Stimulated activated naive CD4-positive, alpha-beta T cell treated with Interleukin-2 at 50 U/mL for 16 hours (primary cell): ENCODE data around the gene VSTM4.

Experiments
- DNase-seq: peaks from one replicate; lab custom pipeline; 2025; lab: John Stamatoyannopoulos, UW

Gene VSTM4

DNA sequence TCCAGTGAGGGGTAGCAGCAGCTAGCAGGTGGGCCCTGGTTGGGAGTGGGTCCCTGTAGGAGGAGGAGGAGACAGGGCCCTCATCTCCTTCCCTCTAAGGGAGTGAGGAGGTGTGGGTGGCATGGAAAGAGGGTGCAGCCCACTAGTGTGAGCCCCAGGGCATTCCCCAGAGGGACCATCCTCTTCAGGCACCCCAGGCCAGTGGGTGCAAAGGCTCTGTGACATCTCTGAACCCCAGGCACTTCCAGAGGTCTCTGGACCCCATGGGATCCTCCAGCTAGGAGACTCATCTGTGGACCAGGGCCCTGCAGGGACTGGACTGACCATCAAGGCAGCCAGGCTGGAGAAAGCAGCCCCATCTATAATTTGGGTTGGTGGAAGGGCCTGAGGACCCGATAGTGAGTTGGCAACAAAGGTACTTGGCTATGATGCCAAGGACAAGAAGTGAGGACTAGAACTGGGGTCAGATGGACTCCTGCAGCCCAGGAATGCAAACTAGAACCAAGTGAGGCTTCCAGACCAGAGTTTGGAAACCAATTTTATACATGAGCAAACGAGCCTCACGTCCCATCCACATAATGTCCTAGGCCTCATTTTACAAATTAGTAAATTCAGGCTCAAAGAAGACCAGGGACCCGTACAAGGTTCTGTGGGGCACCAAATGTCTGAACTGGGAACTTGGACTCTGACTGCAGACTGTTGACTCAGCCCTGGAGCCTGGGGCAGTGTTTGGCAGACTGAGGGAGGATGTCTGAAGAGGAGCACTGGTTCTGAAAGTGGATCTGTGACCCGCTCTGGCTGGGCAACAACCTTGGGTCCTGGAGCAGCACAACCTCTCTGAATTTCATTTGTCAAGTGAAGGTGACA, 1.4 kb upstream of the VSTM4 start:
- DNase-seq = no peak

DNA sequence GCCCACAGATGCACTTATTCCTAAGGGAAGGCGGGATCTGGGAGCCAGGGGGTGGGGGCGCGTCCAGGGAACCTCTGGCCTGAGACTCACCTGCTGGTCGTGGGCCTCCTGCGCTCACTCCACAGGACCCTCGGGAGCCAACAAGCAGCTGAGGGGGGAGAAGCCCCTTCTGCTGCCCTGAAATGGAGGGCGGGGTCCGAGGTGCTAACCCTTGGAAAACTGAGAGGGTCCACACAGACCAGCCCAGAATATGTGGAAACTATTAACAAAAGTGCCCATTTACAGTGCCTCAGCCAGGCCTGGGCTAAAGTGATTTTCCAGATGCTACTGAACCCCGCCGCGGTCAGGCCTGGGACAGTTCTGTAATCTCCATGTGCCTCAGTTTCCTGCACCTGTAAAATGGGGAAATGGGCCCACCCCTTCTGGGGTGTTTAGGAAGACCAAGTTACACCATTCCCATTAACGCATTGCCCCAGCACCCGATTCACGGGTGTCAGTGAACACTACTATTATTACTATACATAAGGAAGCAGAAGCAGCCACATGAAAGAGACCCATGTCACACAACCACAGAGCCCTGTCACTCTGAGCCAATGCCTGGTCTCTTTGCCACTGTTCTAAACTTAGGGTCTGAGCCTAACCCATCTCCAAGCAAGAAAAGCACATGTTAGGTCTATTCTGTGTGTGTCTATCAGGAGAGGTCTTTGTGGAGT, 630 bp upstream of the VSTM4 start:
- DNase-seq = no peak

DNA sequence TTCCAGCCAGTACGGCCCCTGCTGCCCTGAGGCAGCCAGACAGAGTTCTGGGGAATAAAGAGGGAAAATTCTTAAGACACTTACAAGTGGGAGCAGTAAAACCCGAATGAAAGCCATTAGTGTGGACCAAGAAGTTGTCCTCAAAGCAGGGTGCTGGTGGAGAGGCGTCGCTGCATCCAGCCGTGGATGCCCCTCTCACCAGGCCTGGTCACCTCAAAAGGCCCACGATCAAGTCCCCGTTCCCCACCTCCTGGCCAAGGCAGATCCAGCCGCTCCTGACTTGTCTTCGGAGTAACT, 656 bp downstream of the VSTM4 start:
- DNase-seq = no peak

DNA sequence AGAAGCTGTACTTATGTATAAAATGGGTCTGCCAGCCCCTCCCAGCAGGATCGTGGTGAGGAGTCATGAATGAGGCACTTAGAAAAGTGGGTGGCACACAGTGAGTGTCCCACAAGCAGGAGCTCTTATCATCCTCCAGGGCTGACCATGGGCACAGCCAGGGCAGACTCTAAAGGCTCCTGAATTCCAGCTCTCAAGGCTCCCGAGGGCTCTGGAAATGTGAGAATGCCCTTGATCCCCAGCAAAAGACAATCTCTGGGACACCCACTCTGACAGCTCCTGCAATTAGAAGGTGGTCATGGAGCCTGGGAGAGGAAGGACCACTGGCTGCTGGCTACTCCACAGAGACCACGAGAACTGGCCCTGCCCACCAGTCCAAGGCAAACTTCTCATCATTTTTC, 1.6 kb downstream of the VSTM4 start:
- no peak for DNase-seq

DNA sequence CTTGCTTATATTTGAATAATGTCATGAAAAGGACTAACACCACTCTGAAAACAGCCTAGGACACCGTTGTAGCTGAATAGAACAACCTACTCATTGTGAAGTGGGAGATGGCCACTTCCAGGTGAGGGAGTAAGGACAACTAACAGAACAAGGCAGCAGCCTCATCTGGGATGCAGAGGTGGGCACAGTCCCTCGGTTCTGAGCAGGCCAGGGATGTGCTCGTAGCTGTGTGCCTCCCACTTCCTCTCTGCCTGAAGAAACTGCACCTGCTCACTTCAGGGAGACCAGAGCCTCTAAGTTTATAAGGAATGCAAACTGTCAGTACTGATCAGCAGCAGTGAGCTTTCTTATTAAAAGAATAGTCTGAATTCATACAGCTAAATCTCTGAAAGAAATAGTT, 2.5 kb downstream of the VSTM4 start:
- no peak for DNase-seq

DNA sequence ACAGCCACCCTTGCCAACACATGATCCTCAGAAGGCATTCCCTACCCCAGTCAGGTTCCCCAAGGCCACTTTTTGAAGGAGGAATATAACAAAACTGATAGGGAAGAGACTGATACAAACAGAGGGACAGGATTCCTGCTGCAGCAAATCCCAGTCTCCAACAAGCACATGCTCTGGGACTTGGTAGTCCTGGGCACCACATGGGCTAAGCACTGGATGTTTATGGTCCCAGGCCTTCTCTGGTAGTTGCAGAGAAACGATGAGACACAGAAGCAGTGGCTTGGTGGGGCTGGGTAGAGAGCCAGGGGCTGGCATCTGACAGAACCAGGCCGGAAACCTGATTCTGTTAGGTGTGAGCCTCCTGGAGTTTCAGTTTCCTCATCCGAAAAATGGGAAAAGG, 3.2 kb downstream of the VSTM4 start:
- DNase-seq = no peak

DNA sequence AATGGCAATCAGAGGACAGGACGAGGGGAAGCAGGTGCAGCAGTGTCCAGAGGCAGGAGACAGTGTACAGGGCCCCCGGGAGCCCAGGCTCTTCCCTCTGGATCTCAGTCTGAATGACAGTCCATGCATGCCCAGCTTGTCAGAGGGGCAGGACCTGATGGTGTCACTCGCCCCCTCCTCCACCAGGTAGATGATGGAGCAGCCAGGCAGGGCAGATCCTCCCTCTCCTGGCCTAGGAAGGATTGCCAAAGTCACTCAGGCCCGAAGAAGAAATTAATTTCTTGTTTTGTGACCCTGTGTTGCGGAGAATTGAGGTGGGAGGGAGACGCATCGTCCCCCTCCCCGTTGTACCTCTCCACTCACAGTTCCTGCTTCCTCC, 4.0 kb downstream of the VSTM4 start:
- no peak for DNase-seq

DNA sequence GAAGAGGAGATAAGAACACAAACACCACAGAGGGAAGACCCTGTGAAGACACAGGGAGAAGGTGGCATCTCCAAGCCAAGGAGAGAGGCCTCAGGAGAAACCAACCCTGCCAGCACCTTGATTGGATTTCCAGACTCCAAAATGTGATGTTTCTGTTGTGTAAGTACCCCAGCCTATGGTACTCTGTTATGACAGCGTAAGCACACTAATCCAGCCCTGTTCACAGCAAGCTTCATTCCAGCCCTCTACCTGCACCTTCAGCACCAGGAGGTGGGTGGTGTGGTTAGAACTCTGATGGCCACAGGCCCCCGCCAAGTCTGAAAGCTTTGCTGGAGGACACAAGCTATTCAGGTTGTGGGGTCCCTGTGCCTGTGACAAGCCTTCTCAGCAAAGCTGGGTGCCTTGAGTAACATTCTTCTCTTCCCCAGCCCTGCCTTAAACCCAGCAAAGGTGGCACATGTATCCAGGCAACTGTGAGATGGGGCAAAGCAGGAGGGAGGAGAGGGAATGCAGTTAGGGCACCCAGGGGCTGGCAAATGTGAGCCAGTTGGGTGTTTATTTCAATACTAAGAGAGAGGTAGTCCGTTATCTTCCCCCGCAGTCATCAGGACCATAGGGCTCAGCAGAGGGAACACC, 4.5 kb downstream of the VSTM4 start:
- DNase-seq = no peak

DNA sequence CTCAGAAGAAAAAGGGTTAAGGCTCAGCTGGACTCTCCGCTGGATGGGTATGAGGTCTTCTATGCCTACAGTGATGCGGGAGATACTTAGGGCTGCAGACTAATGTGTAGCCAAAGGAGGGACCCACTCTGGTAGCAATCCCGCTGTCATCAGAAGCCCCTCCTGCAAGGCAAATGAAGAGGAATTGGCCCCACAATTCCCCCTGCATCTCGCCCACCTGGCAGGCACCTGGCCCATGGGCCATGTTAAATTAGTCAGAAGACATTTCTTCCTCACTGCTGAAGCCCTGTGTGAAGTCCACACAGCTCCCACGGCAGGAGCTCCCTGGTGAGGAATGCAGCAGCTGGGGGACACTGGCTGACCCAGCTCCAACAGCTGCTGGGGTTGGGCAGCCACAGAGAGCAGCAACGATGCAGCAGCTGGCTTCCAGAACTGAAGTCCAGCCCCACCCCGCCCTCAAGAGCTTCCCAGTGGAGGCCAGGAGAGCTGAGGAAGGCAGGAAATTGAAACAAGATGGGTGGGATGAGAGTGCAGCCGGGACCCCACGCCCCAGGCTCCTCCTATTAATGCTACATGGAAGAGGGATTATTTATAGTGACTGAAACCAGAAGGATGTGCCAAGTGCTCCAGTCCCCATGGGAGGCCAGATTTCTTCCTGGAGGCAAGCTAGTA, 5.5 kb downstream of the VSTM4 start:
- DNase-seq = no peak

DNA sequence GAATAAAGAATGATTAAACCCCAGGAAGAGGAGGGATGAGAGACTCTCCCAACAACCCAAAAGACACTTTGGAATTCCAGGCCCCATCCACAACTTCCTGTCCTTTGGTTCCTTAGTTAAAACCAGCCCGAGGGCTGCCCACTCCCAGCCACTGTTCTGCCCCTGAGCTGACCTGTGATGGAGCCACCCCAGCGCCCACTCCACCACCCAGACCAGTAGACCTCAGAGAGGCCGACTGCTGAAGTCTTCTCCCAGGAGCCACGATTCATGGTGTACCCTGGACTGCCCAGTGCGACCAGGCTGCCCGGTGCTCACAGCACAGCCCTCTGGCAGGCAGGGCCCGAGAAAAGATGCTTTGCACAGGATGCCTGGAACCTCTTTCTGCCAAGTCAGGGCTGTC, 6.7 kb downstream of the VSTM4 start:
- no peak for DNase-seq

DNA sequence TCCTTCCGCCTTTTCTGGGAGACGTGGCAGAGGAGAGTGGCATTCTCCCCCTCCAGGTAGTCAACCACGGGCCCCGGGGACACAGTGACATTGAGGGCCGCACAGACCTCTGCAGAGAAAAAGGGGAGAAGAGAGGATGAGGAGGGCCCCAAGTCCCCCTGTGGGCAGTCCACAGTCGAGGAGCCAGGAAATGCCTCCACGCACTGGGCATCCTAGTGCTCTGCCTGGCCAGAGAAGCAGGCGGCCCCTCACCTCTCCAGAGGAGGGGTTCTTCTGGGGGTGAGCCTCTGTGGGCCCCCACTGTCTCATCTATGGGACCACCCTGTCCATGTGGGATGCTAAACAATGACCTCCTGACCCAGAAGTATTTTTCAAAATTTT, 7.4 kb downstream of the VSTM4 start:
- DNase-seq = no peak

DNA sequence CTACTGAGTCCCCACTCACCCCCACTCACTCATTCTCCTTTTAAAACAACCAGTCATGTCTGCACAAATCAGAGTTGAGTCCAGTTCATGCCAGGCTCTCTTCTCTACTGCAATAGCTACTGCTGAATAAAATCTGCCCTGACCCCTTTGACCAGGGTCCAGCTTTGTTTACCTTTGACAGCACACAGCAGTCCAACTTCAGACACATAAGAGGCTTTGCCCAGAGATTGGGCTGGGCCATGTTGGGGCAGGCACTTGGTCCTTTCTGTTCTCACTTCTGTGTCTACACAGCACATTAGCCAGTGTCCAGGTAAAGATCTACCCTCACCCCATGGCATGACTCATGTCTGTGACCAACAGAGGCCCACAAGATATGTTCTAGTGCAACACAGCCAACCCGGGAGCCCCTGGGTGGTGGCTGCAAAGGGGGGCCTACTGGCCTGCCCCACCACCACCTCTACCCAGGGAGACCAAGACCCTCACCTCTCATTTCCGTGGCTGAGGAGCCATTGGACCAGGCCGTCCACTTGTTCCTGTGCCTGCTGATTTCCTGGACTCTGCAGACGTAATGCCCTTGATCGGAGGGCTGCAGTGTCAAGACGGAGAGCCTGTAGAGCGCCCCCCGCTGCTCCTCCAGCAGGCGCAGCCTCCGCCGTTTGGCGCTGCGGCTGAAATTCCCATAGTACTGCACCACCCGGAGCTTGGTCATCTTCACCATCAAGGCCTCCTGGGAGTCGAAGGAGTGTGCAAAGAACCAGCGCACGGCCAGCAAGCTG, 8.0 kb downstream of the VSTM4 start:
- DNase-seq = no peak

DNA sequence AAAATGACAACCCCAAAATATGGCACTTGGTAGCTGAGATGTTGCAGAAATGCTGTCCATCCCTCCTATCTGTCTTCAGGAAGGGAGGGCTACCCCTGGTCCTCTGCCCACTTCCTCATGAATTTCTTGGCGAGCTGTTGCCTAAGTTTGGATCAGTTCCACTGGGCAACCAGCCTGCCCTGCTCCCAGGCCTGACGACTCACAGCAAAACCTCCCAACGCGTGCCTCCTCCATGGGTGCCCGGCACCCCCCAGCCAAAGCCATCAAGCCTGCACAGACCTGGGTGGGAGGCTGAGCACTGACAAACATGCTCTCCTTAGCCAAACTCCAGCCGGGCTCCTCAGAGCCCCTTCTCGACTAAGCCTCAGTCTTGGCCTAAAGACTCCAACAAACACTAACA, 8.9 kb downstream of the VSTM4 start:
- no peak for DNase-seq

DNA sequence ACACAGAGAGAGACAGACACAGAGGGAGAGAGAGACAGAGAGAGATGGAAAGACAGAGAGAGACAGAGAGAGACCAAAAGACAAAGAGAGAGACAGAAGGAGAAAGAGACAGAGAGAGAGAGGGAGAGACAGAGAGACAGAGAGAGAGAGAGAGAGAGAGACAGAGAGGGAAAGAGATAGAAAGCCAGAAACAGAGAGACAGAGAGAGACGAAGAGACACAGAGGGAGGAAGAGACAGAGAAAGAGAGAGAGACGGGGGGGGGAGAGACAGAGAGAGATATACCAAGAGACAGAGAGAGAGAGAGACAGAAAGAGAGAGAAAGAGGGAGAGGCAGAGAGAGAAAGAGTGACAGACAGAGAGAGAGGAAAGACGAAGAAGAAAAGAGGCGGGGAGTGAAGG, 10.2 kb downstream of the VSTM4 start:
- no peak for DNase-seq

DNA sequence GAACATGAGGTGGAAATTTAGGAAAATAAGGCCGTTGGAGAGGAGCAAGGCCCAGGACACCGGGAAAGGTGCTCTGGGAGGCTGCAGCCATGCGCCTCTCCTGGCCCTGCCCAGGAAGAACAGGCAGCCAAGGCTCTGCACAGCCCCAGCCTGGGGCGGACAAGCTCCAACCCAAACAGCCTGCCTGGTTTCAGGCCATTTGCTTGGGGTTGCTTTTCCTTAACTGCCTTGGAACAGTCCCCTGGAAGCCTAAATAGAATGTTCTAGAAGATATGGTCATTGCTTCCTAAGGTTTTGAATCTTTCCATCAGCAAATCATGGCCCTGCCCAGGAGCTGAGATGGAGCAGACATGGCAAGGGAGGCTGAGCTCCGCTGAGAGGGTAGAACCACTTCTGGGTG, 11.0 kb downstream of the VSTM4 start:
- DNase-seq = no peak

DNA sequence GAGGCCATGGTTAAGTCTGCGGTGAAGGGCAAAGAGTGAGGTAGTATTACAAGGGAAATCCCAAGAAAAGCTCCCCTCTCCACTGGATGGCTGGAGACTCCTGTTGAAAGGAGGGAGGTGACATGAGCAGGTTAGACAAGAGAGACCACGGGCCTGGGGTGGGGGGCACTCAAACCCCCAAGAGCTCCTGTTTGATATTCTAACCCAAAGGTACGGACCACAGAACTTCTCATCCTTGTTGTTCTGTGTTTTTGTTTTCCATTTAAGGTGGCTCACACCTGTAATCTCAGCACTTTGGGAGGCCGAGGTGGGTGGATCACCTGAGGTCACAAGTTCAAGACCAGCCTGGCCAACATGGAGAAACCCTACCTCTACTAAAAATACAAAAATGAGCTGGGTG, 11.6 kb downstream of the VSTM4 start:
- DNase-seq = no peak

DNA sequence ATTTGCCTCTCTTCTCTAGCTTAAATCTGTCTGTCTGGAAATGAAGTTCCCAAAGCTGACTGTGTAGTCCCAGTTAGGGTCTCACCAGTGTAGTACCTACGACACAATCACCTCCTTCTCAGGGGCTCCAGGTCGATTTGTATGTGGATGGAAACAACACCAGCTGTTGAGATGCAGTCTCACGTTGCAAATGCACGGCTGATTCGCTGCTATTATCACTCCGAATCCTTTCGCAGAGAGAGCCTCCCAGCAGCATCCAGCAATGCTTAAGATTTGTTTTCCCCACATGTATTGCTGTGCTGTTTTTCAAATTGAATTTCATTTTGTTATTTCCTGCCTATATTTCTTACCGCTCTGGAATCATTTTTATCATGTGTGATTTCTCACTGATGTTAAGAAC, 16.3 kb downstream of the VSTM4 start:
- no peak for DNase-seq

DNA sequence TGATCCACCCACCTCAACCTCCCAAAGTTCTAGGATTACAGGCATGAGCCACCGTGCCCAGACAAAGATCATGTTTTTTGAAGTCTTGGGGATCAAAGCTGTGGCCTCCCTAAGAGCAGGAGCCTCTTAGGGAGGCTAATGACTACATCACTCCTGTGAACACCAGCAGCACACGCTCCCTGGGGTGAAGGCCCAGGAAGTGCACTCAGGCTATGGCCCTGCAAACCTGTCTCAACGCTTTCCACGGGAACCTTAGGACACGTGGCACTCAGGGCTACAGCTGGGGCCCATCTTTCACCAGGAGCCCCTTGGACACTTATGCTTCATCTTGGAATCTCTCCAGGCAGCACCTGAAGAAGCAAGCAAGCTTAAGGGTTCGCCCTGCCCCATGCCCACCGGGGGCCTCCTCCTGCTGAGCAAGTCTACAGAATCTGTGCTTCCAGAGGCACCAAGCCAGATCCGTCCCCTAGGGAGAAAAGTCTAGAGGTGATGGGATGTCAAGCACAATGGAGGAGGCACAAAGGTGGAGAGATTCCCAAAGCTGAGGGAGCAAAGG, 18.4 kb downstream of the VSTM4 start:
- DNase-seq = no peak

DNA sequence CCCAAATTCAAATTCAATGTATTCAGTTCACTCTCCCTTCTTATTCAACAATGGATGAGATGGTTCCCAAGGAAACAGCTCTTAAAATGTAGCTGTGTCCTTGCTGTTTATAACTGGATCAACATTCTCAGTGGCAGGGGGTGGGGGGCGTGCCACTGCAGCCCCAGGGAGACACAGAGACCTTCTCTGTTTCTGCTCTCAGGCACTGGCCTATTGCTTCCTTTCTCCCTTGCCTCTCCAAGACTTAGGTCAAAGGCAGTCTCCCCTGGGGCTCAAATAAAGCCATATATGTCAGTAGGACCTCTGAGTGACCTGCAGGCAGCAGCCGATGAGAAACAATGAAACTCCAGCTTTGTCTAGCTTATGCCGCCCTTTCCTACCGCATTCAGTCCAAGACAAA, 20.7 kb downstream of the VSTM4 start:
- no peak for DNase-seq

DNA sequence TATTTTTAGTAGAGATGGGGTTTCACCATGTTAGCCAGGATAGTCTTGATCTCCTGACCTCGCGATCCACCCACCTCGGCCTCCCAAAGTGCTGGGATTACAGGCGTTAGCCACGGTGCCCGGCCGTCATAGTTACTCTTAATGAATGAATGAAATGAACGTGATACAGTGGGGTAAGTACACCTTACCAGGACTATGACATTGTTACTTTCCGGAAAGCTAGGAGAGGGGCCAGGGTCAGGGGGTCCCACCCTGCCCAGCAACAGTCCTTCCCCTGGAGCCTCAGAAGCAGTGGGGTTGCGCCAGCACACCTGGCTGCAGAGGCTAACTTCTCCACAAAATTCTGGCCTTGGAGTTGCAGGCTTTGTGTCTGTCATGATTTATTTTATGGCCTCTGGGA, 21.4 kb downstream of the VSTM4 start:
- no peak for DNase-seq

DNA sequence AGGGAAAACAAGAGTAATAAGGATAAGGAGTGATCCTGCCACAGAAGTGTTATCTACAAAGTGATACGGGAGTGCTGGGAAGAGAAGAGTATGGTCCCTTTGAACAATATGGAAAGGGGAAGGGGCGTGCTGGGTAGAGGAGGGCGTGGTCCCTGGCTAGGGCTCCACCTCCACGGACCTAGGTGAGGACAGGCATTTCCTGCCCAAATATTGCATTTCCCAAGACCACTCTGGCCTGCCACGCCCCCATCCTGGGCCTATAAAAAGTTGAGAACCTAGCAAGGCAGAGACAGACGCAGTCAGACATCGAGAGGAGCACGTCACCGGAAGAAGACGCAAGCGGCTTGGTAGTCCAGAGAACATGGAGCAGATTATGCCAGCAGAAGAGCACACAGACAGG, 22.8 kb downstream of the VSTM4 start:
- no peak for DNase-seq
